WTC11 (cell line): ENCODE data around the gene B3GALNT1. TPM values are rescaled to one million over a fixed set of nuclear protein-coding genes. Genes with fewer than 3 reads are reported as not detected.

Experiments used
- ATAC-seq: fragments of 200-7000 bp; cut with Tn5 transposase; 2 replicates; pipeline ENCODE4 v1.10.0; 2021; ENCODE audit warnings: mild to moderate bottlenecking, moderate library complexity
- CTCF ChIA-PET: fragments of 300-600 bp; sonication (Branson Sonifier 250); formaldehyde crosslinking; loops from one replicate; lab custom pipeline; 2021; ENCODE audit warnings: antibody characterized with exemption; lab: Charles Lee
- POLR2A ChIA-PET: fragments of 350-600 bp; sonication (Branson Sonifier 250); formaldehyde crosslinking; loops from one replicate; lab custom pipeline; 2021; ENCODE audit warnings: antibody characterized with exemption; lab: Charles Lee
- DNase-seq: peaks from one replicate; pipeline ENCODE4 v3.0.0; 2021; ENCODE audit warnings: low spot score
- H3K27ac Mint-ChIP-seq: 2 replicates; pipeline ENCODE4 v1.8.0; 2021; ENCODE audit warnings: mixed read lengths
- H3K27me3 Mint-ChIP-seq: 2 replicates; pipeline ENCODE4 v1.8.0; 2021; ENCODE audit warnings: low read depth, mild to moderate bottlenecking, moderate library complexity, mixed read lengths
- H3K36me3 Mint-ChIP-seq: 2 replicates; pipeline ENCODE4 v1.8.0; 2021; ENCODE audit warnings: mixed read lengths
- H3K4me1 Mint-ChIP-seq: 2 replicates; pipeline ENCODE4 v1.8.0; 2022; ENCODE audit warnings: mixed read lengths
- H3K4me3 Mint-ChIP-seq: 2 replicates; pipeline ENCODE4 v1.8.0; 2021; ENCODE audit warnings: mild to moderate bottlenecking, moderate library complexity, mixed read lengths
- H3K9me3 Mint-ChIP-seq: 2 replicates; pipeline ENCODE4 v1.8.0; 2021; ENCODE audit warnings: mixed read lengths
- E2F4 ChIP-seq: sonication (generic); formaldehyde crosslinking; IDR thresholded peaks from 2 replicates; pipeline ENCODE4 v1.8.1; 2022; ENCODE audit warnings: low read depth, mild to moderate bottlenecking, moderate library complexity, missing genetic modification reagents, borderline replicate concordance
- FOXK1 ChIP-seq: sonication (generic); formaldehyde crosslinking; IDR thresholded peaks from 2 replicates; pipeline ENCODE4 v1.8.0; 2022; ENCODE audit warnings: mild to moderate bottlenecking, moderate library complexity, missing genetic modification reagents
- HMGA2 ChIP-seq: fragments of 250-450 bp; sonication (Bioruptor Pico); IDR thresholded peaks from 2 replicates; pipeline ENCODE4 v1.4.0; 2021; ENCODE audit warnings: mild to moderate bottlenecking, moderate library complexity
- IRF2 ChIP-seq: sonication (generic); formaldehyde crosslinking; IDR thresholded peaks from 2 replicates; pipeline ENCODE4 v1.8.0; 2022; ENCODE audit warnings: low read depth, missing genetic modification reagents, borderline replicate concordance
- JAZF1 ChIP-seq: fragments of 250-450 bp; sonication (Bioruptor Pico); IDR thresholded peaks from 2 replicates; pipeline ENCODE4 v1.9.0; 2021; ENCODE audit warnings: moderate library complexity, mild to moderate bottlenecking, inconsistent platforms
- NFATC4 ChIP-seq: fragments of 250-450 bp; sonication (Bioruptor Pico); IDR thresholded peaks from 2 replicates; pipeline ENCODE4 v1.9.0; 2021; ENCODE audit warnings: mild to moderate bottlenecking
- NFE2L1 ChIP-seq: sonication (generic); formaldehyde crosslinking; IDR thresholded peaks from 2 replicates; pipeline ENCODE4 v1.8.1; 2023; ENCODE audit warnings: missing genetic modification reagents
- SOX15 ChIP-seq: fragments of 250-450 bp; sonication (Bioruptor Pico); IDR thresholded peaks from 2 replicates; pipeline ENCODE4 v1.9.0; 2021; ENCODE audit warnings: mild to moderate bottlenecking
- SP1 ChIP-seq: sonication (generic); formaldehyde crosslinking; conservative IDR thresholded peaks from 2 replicates; pipeline ENCODE4 v1.8.1; 2022; ENCODE audit warnings: missing genetic modification reagents
- STAT6 ChIP-seq: sonication (generic); formaldehyde crosslinking; conservative IDR thresholded peaks from 2 replicates; pipeline ENCODE4 v1.8.1; 2023; ENCODE audit warnings: mild to moderate bottlenecking, low read depth, missing genetic modification reagents, moderate library complexity
- ZNF219 ChIP-seq: sonication (generic); formaldehyde crosslinking; IDR thresholded peaks from 2 replicates; pipeline ENCODE4 v1.8.0; 2023; ENCODE audit warnings: missing genetic modification reagents, mild to moderate bottlenecking, borderline replicate concordance
- ZNF671 ChIP-seq: fragments of 250-450 bp; sonication (Bioruptor Pico); IDR thresholded peaks from 2 replicates; pipeline ENCODE4 v1.8.0; 2021; ENCODE audit warnings: mild to moderate bottlenecking
- total RNA-seq: library from RNA; stranded (reverse); gene quantifications from 3 replicates; pipeline ENCODE4 v1.2.3, GENCODE V29; 2021
- TF ChIP-seq, protein P1 (sequence below): sonication (generic); formaldehyde crosslinking; IDR thresholded peaks from 2 replicates; pipeline ENCODE4 v1.8.1; 2023; ENCODE audit warnings: mild to moderate bottlenecking, missing genetic modification reagents, borderline replicate concordance
- TF ChIP-seq, protein P2 (sequence below): sonication (generic); formaldehyde crosslinking; IDR thresholded peaks from 2 replicates; pipeline ENCODE4 v1.8.1; 2023; ENCODE audit warnings: mild to moderate bottlenecking, missing genetic modification reagents
- TF ChIP-seq, protein P3 (sequence below): fragments of 250-450 bp; sonication (Bioruptor Pico); conservative IDR thresholded peaks from 2 replicates; pipeline ENCODE4 v1.9.0; 2021; ENCODE audit warnings: mild to moderate bottlenecking
- TF ChIP-seq, protein P4 (sequence below): sonication (generic); formaldehyde crosslinking; IDR thresholded peaks from 2 replicates; pipeline ENCODE4 v1.8.1; 2023; ENCODE audit warnings: mild to moderate bottlenecking, missing genetic modification reagents, moderate library complexity
- TF ChIP-seq, protein P5 (sequence below): sonication (generic); formaldehyde crosslinking; IDR thresholded peaks from 2 replicates; pipeline ENCODE4 v1.8.1; 2022; ENCODE audit warnings: mild to moderate bottlenecking, moderate library complexity, missing genetic modification reagents
- TF ChIP-seq, protein P6 (sequence below): sonication (generic); formaldehyde crosslinking; IDR thresholded peaks from 2 replicates; pipeline ENCODE4 v1.8.0; 2022; ENCODE audit warnings: mild to moderate bottlenecking, missing genetic modification reagents

The B3GALNT1 gene
- total RNA-seq, 1 experiment from 2014 or later = 4.2 TPM

DNA sequence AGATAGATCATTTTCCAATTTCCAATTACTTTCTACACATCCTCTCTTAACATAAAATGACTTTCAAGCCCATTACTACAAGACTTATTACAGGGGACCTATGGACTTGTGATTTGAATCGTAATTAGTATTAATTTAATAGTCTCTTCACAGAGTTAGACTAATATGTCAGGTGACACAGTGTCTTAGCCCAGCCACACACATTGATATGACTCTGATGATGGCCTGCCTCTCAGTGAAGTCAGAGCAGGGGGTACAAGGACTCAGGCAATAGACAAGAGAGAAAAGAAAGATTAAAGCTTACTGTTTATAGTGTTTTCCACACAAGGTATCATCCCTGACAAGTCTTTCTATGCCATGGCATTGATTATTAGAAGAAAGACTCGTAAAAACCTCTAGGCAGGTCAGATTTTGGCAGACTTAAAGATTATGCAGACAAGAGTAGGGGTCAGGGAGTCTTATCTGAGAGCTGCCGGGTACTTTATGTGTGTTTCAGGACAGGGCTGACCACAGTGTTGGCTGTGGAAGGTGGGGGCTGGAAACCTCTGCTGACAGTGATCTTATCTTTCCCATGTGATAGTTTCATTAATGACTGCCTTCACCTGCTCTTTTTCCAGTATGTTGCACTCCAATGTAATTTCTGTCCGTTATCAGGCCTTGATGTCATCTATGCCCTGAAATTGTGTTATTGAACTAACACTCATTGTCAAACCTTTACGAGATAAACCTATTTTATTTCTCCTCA lies 50.1 kb downstream of the B3GALNT1 start:
- no peaks in the 10 kb centered on the region for H3K9me3 Mint-ChIP-seq
- CTCF ChIA-PET = no interaction called here
- no peak for TF ChIP-seq NFE2L1
- no peaks in the 10 kb centered on the region for H3K27me3 Mint-ChIP-seq
- POLR2A ChIA-PET = no interaction called here
- H3K27ac Mint-ChIP-seq = no peak overlapping the region
- peaks cover 6% of the 10 kb centered on the region for H3K4me1 Mint-ChIP-seq
- no peak for ATAC-seq
- no peaks in the 10 kb centered on the region for H3K36me3 Mint-ChIP-seq
- DNase-seq = no peak
- H3K4me3 Mint-ChIP-seq = no peak overlapping the region

DNA sequence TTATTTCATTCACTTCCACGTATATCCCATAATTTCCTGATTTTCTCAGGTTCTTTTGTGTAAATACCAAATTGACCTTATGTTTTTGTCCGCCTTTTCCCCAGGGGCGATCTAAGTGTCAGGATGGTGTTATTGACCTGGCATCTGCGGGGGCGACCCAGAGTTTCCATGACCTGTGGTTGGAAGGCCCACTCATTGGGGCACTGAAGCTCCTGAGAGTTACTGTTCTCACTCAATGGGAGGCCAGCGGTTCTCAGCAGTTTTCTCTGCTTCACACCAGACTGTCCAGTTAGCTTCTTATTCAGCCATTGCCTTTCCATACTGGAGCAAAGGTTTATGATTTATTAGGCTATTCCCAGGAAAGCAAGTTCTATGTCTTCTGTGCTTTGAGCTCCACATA lies 53.3 kb downstream of the B3GALNT1 start:
- Mint-ChIP-seq H3K36me3 (no peaks in the 10 kb centered on the region), H3K9me3 (no peaks in the 10 kb centered on the region; the same call in 1 of the 2 replicates), H3K27me3 (no peaks in the 10 kb centered on the region), H3K27ac (no peak overlapping the region), H3K4me1 (peaks cover 6% of the 10 kb centered on the region), H3K4me3 (no peak overlapping the region)
- TF ChIP-seq ZNF219 (no peak), IRF2 (no peak), JAZF1 (CRISPR knock-in tag) (no peak), SP1 (CRISPR knock-in tag) (no peak), FOXK1 (CRISPR knock-in tag) (no peak), STAT6 (CRISPR knock-in tag) (no peak), HMGA2 (CRISPR knock-in tag) (no peak), ZNF671 (CRISPR knock-in tag) (no peak), SOX15 (CRISPR knock-in tag) (no peak), NFATC4 (CRISPR knock-in tag) (no peak), E2F4 (CRISPR knock-in tag) (no peak)
- TF ChIP-seq, protein P1, sequence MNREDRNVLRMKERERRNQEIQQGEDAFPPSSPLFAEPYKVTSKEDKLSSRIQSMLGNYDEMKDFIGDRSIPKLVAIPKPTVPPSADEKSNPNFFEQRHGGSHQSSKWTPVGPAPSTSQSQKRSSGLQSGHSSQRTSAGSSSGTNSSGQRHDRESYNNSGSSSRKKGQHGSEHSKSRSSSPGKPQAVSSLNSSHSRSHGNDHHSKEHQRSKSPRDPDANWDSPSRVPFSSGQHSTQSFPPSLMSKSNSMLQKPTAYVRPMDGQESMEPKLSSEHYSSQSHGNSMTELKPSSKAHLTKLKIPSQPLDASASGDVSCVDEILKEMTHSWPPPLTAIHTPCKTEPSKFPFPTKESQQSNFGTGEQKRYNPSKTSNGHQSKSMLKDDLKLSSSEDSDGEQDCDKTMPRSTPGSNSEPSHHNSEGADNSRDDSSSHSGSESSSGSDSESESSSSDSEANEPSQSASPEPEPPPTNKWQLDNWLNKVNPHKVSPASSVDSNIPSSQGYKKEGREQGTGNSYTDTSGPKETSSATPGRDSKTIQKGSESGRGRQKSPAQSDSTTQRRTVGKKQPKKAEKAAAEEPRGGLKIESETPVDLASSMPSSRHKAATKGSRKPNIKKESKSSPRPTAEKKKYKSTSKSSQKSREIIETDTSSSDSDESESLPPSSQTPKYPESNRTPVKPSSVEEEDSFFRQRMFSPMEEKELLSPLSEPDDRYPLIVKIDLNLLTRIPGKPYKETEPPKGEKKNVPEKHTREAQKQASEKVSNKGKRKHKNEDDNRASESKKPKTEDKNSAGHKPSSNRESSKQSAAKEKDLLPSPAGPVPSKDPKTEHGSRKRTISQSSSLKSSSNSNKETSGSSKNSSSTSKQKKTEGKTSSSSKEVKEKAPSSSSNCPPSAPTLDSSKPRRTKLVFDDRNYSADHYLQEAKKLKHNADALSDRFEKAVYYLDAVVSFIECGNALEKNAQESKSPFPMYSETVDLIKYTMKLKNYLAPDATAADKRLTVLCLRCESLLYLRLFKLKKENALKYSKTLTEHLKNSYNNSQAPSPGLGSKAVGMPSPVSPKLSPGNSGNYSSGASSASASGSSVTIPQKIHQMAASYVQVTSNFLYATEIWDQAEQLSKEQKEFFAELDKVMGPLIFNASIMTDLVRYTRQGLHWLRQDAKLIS = no peak
- TF ChIP-seq, protein P2, sequence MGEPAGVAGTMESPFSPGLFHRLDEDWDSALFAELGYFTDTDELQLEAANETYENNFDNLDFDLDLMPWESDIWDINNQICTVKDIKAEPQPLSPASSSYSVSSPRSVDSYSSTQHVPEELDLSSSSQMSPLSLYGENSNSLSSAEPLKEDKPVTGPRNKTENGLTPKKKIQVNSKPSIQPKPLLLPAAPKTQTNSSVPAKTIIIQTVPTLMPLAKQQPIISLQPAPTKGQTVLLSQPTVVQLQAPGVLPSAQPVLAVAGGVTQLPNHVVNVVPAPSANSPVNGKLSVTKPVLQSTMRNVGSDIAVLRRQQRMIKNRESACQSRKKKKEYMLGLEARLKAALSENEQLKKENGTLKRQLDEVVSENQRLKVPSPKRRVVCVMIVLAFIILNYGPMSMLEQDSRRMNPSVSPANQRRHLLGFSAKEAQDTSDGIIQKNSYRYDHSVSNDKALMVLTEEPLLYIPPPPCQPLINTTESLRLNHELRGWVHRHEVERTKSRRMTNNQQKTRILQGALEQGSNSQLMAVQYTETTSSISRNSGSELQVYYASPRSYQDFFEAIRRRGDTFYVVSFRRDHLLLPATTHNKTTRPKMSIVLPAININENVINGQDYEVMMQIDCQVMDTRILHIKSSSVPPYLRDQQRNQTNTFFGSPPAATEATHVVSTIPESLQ (CRISPR knock-in tag) = no peak
- TF ChIP-seq, protein P3, sequence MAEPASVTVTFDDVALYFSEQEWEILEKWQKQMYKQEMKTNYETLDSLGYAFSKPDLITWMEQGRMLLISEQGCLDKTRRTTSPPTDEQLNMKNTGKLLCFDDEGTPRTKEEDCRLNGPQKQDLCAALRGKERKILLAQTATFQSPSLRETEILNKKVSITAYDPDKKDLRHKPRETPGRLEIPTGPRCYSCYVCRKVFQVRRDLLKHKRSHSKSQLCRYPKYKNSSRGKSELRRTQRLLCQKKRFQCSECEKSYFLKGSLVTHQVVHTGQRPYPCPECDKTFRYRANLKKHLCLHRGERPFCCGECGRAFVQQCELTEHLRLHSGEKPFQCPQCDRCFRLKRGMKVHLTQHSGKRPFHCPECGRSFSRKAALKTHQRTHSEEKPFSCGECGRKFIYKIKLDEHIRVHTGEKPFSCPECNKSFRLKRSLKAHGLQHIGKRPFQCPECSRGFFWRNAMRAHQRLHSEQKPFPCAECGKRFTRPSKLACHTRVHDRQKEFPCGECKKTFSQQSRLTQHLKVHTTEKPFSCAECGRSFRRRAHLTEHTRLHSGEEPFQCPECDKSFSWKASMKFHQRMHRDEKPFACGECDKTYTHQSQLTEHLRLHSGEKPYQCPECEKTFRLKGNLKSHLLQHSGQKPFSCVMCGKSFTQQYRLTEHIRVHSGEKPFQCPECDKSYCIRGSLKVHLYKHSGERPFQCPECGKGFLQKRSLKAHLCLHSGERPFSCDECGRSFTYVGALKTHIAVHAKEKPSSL (CRISPR knock-in tag) = no peak
- TF ChIP-seq, protein P4, sequence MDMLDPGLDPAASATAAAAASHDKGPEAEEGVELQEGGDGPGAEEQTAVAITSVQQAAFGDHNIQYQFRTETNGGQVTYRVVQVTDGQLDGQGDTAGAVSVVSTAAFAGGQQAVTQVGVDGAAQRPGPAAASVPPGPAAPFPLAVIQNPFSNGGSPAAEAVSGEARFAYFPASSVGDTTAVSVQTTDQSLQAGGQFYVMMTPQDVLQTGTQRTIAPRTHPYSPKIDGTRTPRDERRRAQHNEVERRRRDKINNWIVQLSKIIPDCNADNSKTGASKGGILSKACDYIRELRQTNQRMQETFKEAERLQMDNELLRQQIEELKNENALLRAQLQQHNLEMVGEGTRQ = no peak
- TF ChIP-seq, protein P5, sequence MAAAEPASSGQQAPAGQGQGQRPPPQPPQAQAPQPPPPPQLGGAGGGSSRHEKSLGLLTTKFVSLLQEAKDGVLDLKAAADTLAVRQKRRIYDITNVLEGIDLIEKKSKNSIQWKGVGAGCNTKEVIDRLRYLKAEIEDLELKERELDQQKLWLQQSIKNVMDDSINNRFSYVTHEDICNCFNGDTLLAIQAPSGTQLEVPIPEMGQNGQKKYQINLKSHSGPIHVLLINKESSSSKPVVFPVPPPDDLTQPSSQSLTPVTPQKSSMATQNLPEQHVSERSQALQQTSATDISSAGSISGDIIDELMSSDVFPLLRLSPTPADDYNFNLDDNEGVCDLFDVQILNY = no peak
- TF ChIP-seq, protein P6, sequence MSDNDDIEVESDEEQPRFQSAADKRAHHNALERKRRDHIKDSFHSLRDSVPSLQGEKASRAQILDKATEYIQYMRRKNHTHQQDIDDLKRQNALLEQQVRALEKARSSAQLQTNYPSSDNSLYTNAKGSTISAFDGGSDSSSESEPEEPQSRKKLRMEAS (CRISPR knock-in tag) = no peak
- no peak for ATAC-seq
- ChIA-PET POLR2A (no interaction called here), CTCF (no interaction called here)
- no peak for DNase-seq
